Caco-2 (cell line): ENCODE data around the gene LAMC1. TPM values are rescaled to one million over a fixed set of nuclear protein-coding genes. Genes with fewer than 3 reads are reported as not detected.
A peak's percentile ranks its signal among the peaks of the same experiment; 100 is the strongest.

Experiments
- BruUV-seq: library from RNA; stranded (reverse); fragments of 400-500 nt; replicated peaks from 2 replicates; lab custom pipeline; 2021; lab: Mats Ljungman, UMichigan
- CTCF ChIA-PET: fragments of 300-600 bp; sonication (Branson Sonifier 250); formaldehyde crosslinking; loops from one replicate; lab custom pipeline; 2022; ENCODE audit warnings: antibody characterized with exemption; lab: Charles Lee
- POLR2A ChIA-PET: fragments of 300-600 bp; sonication (Branson Sonifier 250); formaldehyde crosslinking; loops from one replicate; lab custom pipeline; 2022; ENCODE audit warnings: antibody characterized with exemption; lab: Charles Lee
- DNase-seq, 2 experiments: peaks; one replicate each; pipeline versions ENCODE4 v3.0.0 to v3.0.0-alpha.2; 2020 to 2022
- H3K27me3 ChIP-seq: replicated peaks from 2 replicates; pipeline ENCODE4 v1.6.0; 2011; ENCODE audit warnings: low read length; ENCODE audit not compliant: control insufficient read depth, insufficient read depth
- H3K36me3 ChIP-seq: 2 replicates; pipeline ENCODE4 v1.5.1; 2011; ENCODE audit warnings: low read length; ENCODE audit not compliant: control insufficient read depth, insufficient read depth
- H3K4me1 ChIP-seq: fragments of 250-450 bp; sonication (Bioruptor Pico); 2 replicates; pipeline ENCODE4 v1.5.1; 2020; ENCODE audit warnings: mild to moderate bottlenecking
- H3K4me3 ChIP-seq: 2 replicates; pipeline ENCODE4 v1.5.1; 2011; ENCODE audit warnings: low read depth, mild to moderate bottlenecking, control low read depth, low read length
- H3K9me3 ChIP-seq: fragments of 250-450 bp; sonication (Bioruptor Pico); 2 replicates; pipeline ENCODE4 v1.5.1; 2020; ENCODE audit warnings: mild to moderate bottlenecking, moderate library complexity
- H3K27ac Mint-ChIP-seq: one replicate; pipeline ENCODE4 v1.8.0; 2022; ENCODE audit warnings: mixed read lengths; ENCODE audit not compliant: unreplicated experiment
- H3K27me3 Mint-ChIP-seq: one replicate; pipeline ENCODE4 v1.8.0; 2022; ENCODE audit warnings: mixed read lengths; ENCODE audit not compliant: insufficient read depth, unreplicated experiment
- H3K36me3 Mint-ChIP-seq: one replicate; pipeline ENCODE4 v1.8.0; 2022; ENCODE audit warnings: mild to moderate bottlenecking, mixed read lengths; ENCODE audit not compliant: insufficient read depth, unreplicated experiment
- H3K4me1 Mint-ChIP-seq: one replicate; pipeline ENCODE4 v1.8.0; 2022; ENCODE audit warnings: low read depth, mixed read lengths; ENCODE audit not compliant: unreplicated experiment
- H3K4me3 Mint-ChIP-seq: one replicate; pipeline ENCODE4 v1.8.0; 2022; ENCODE audit warnings: mild to moderate bottlenecking, moderate library complexity, mixed read lengths; ENCODE audit not compliant: unreplicated experiment
- H3K9me3 Mint-ChIP-seq: one replicate; pipeline ENCODE4 v1.8.0; 2022; ENCODE audit warnings: mixed read lengths; ENCODE audit not compliant: unreplicated experiment
- intact Hi-C: fragments of 100-400 bp; cut with micrococcal nuclease; formaldehyde crosslinking; loops from one replicate; pipeline ENCODE4 v1.10.0; 2022; ENCODE audit not compliant: unreplicated experiment
- total RNA-seq: library from RNA; stranded (reverse); gene quantifications from 2 replicates; pipeline ENCODE4 v1.2.3, GENCODE V29; 2022
- TF ChIP-seq, protein P1 (sequence below), 2 experiments: fragments of 200-600 bp in 1 of 2; IDR thresholded peaks; 1 replicate in 1 of 2; 2 replicates in 1 of 2; pipeline versions ENCODE4 v1.5.1 to v1.8.0; 2011 to 2022; ENCODE audit warnings: antibody characterized with exemption in 1 of 2, control low read depth in 1 of 2, inconsistent platforms in 1 of 2, low read depth in 1 of 2, low read length in 1 of 2, mild to moderate bottlenecking in 1 of 2, moderate library complexity in 1 of 2; ENCODE audit not compliant: insufficient read depth in 1 of 2, severe bottlenecking in 1 of 2, unreplicated experiment in 1 of 2

Gene LAMC1
- total RNA-seq, 1 experiment from 2014 or later, result 323 TPM

GRCh38 chr1:183155939-183156338 is 132.7 kb downstream of the LAMC1 start:
- no peak for DNase-seq
- POLR2A ChIA-PET, result no interaction called here
- intact Hi-C loops, result no loop called here
- no peak overlapping the region for H3K4me3 Mint-ChIP-seq
- Histone ChIP-seq H3K4me1 (peaks cover 16% of the 10 kb centered on the region), H3K4me3 (no peak overlapping the region), H3K27me3 (no peaks in the 10 kb centered on the region), H3K9me3 (no peaks in the 10 kb centered on the region), H3K36me3 (no peaks in the 10 kb centered on the region)
- H3K36me3 Mint-ChIP-seq, result peaks cover 10% of the 10 kb centered on the region
- no TSS peak for BruUV-seq
- no peaks in the 10 kb centered on the region for H3K9me3 Mint-ChIP-seq
- H3K27ac Mint-ChIP-seq, result no peak overlapping the region
- no peaks in the 10 kb centered on the region for H3K27me3 Mint-ChIP-seq
- TF ChIP-seq, protein P1, sequence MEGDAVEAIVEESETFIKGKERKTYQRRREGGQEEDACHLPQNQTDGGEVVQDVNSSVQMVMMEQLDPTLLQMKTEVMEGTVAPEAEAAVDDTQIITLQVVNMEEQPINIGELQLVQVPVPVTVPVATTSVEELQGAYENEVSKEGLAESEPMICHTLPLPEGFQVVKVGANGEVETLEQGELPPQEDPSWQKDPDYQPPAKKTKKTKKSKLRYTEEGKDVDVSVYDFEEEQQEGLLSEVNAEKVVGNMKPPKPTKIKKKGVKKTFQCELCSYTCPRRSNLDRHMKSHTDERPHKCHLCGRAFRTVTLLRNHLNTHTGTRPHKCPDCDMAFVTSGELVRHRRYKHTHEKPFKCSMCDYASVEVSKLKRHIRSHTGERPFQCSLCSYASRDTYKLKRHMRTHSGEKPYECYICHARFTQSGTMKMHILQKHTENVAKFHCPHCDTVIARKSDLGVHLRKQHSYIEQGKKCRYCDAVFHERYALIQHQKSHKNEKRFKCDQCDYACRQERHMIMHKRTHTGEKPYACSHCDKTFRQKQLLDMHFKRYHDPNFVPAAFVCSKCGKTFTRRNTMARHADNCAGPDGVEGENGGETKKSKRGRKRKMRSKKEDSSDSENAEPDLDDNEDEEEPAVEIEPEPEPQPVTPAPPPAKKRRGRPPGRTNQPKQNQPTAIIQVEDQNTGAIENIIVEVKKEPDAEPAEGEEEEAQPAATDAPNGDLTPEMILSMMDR (IDR thresholded peaks at IDR 0.05; ENCODE audit: insufficient read depth in 1 of 2, low read depth in 1 of 2, low read length in 1 of 2, severe bottlenecking in 1 of 2, unreplicated experiment in 1 of 2), result no peak
- CTCF ChIA-PET, result no interaction called here
- H3K4me1 Mint-ChIP-seq, result no peaks in the 10 kb centered on the region

DNA sequence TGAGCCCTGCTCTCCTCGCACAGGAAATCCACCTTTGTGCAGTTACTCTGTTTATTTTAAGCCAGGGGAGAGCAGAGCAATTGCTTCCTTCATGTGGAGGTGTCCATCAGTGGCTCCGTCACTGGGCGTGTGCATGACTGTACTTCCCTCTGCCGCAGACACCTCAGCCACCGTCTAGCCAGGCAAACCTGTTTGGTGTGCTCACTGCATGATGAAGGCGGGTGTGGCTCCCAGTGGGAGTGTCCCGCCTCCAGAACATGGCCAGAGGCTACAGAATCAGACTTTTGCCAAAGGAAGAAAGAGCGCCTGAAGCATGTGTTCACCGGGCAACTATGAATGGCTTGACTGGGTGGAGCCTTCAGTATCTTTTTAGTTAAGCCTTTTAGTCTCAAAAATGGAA is 136.7 kb downstream of the LAMC1 start:
- BruUV-seq, result no TSS peak
- no peaks in the 10 kb centered on the region for H3K9me3 Mint-ChIP-seq
- TF ChIP-seq, protein P1 (IDR thresholded peaks at IDR 0.05; ENCODE audit: insufficient read depth in 1 of 2, low read depth in 1 of 2, low read length in 1 of 2, severe bottlenecking in 1 of 2, unreplicated experiment in 1 of 2), result no peak
- Histone ChIP-seq H3K4me1 (peaks cover 29% of the 10 kb centered on the region), H3K9me3 (no peaks in the 10 kb centered on the region), H3K27me3 (no peaks in the 10 kb centered on the region), H3K36me3 (no peaks in the 10 kb centered on the region), H3K4me3 (0 out of 2 replicates have a peak overlapping the region, but pooled peaks have one; percentile 1)
- DNase-seq, result peak; percentile 95 to 97
- peaks cover 10% of the 10 kb centered on the region for H3K36me3 Mint-ChIP-seq
- H3K4me3 Mint-ChIP-seq, result peak overlapping the region; percentile 52
- ChIA-PET CTCF (interaction anchor here (0.7 kb wide), 1 partner anchor 246 kb away, joined by 6 read pairs; no protein-coding TSS in a partner anchor), POLR2A (no interaction called here)
- H3K27me3 Mint-ChIP-seq, result no peaks in the 10 kb centered on the region
- intact Hi-C loops, result loop anchor here (1.0 to 2.0 kb wide), 2 partner anchors 20 to 69 kb away; no protein-coding TSS in a partner anchor
- no peaks in the 10 kb centered on the region for H3K4me1 Mint-ChIP-seq
- peak overlapping the region; percentile 69 for H3K27ac Mint-ChIP-seq

DNA sequence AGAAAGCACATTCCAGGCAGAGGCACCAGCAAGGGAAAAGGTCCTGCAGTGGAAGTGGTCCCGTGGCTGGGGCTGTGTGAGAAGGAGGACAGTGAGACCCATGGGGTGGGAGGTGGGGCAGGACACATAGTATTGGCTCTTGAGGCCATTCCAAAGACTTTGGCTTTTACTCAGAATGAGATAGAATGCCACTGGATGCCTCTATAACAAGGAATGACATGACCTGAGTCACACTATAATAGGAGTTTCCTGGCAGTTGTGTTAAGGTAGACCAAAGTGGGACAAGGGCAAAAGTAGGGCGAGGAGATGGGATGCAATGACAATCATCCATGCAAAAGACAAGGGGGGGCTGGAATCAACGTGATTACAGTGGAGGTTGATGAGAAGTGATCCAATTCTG is 138.2 kb downstream of the LAMC1 start:
- CTCF ChIA-PET, result no interaction called here
- intact Hi-C loops, result loop anchor here (2.0 kb wide), 1 partner anchor 67 kb away; no protein-coding TSS in a partner anchor

More for the DNA sequence above, 138.2 kb downstream of the LAMC1 start:
- no peaks in the 10 kb centered on the region for H3K27me3 Mint-ChIP-seq
- H3K36me3 Mint-ChIP-seq, result peaks cover 10% of the 10 kb centered on the region
- no peaks in the 10 kb centered on the region for H3K4me1 Mint-ChIP-seq
- no peak overlapping the region for H3K27ac Mint-ChIP-seq
- H3K4me1 ChIP-seq, result peaks cover 29% of the 10 kb centered on the region
- H3K27me3 ChIP-seq, result no peaks in the 10 kb centered on the region
- POLR2A ChIA-PET, result no interaction called here
- DNase-seq, result no peak
- H3K4me3 ChIP-seq, result no peak overlapping the region
- no peaks in the 10 kb centered on the region for H3K9me3 Mint-ChIP-seq
- BruUV-seq, result no TSS peak
- TF ChIP-seq, protein P1 (IDR thresholded peaks at IDR 0.05; ENCODE audit: insufficient read depth in 1 of 2, low read depth in 1 of 2, low read length in 1 of 2, severe bottlenecking in 1 of 2, unreplicated experiment in 1 of 2), result no peak
- no peak overlapping the region for H3K4me3 Mint-ChIP-seq
- H3K9me3 ChIP-seq, result no peaks in the 10 kb centered on the region
- no peaks in the 10 kb centered on the region for H3K36me3 ChIP-seq
